ENCODE data around the gene SEC16A. TPM values are rescaled to one million over a fixed set of nuclear protein-coding genes. Genes with fewer than 3 reads are reported as not detected.

The SEC16A gene
- total RNA-seq, 5 donors from 2014 or later (not counting 1 experiment from before 2014, with no cell fraction given), result 76.3 to 99.0 (median 92.4) TPM

GRCh38 chr9:136528716-136529341 lies 46.0 kb upstream of the SEC16A start:
- Mint-ChIP-seq H3K36me3 (no peaks in the 10 kb centered on the region), H3K27ac (peak overlapping the region in 1 of 2 donors; percentile 11), H3K4me1 (peaks cover 35 to 44% (median 36%) of the 10 kb centered on the region in 3 donors), H3K4me3 (no peak overlapping the region), H3K27me3 (no peaks in the 10 kb centered on the region), H3K9me3 (no peaks in the 10 kb centered on the region)
- ChIA-PET CTCF (no interaction called here), POLR2A (no interaction called here)
- Histone ChIP-seq H3K4me3 (ENCODE audit: control insufficient read depth in 1 of 2, extremely low read depth in 1 of 2, low read length in 1 of 2) (no peak overlapping the region), H3K9me3 (no peaks in the 10 kb centered on the region), H3K4me1 (ENCODE audit: control insufficient read depth in 1 of 2, extremely low read depth in 1 of 2, insufficient read depth in 2 of 2, low read length in 2 of 2) (peaks cover 37 to 63% of the 10 kb centered on the region in 2 experiments), H3K36me3 (ENCODE audit: control insufficient read depth in 2 of 2, extremely low read depth in 1 of 2, insufficient read depth in 1 of 2, low read length in 1 of 2) (peaks cover 0 to 14% of the 10 kb centered on the region in 2 donors), H3K27ac (ENCODE audit: low read length) (peak overlapping the region; percentile 28), H3K27me3 (replicated peaks in 1 of 2; ENCODE audit: control insufficient read depth in 2 of 2, extremely low read depth in 1 of 2, insufficient read depth in 2 of 2, low read length in 1 of 2) (no peaks in the 10 kb centered on the region)
- ATAC-seq (replicated peaks in 1 of 4), result no peak
- WGBS (ENCODE audit: insufficient coverage), result 93% methylated on average over 8 of the region's 12 CpGs
- DNase-seq, result no peak

GRCh38 chr9:136527721-136528710 lies 45.2 kb upstream of the SEC16A start:
- DNase-seq (no peak), ATAC-seq (replicated peaks in 1 of 4) (peak in 1 of 4 experiments; percentile 10)
- ChIA-PET POLR2A (no interaction called here), CTCF (no interaction called here)
- Mint-ChIP-seq H3K27ac (no peak overlapping the region), H3K4me1 (peaks cover 27 to 36% (median 29%) of the 10 kb centered on the region in 3 donors), H3K9me3 (no peaks in the 10 kb centered on the region), H3K4me3 (no peak overlapping the region), H3K27me3 (no peaks in the 10 kb centered on the region), H3K36me3 (no peaks in the 10 kb centered on the region)
- H3K4me1 ChIP-seq (ENCODE audit: control insufficient read depth in 1 of 2, extremely low read depth in 1 of 2, insufficient read depth in 2 of 2, low read length in 2 of 2), result peaks cover 32 to 55% of the 10 kb centered on the region in 2 experiments
- peaks cover 3 to 21% of the 10 kb centered on the region in 2 donors for H3K36me3 ChIP-seq (ENCODE audit: control insufficient read depth in 2 of 2, extremely low read depth in 1 of 2, insufficient read depth in 1 of 2, low read length in 1 of 2)
- WGBS (ENCODE audit: insufficient coverage), result 95% methylated on average over 15 of the region's 34 CpGs
- H3K27me3 ChIP-seq (replicated peaks in 1 of 2; ENCODE audit: control insufficient read depth in 2 of 2, extremely low read depth in 1 of 2, insufficient read depth in 2 of 2, low read length in 1 of 2), result no peaks in the 10 kb centered on the region
- H3K9me3 ChIP-seq, result no peaks in the 10 kb centered on the region
- H3K4me3 ChIP-seq (ENCODE audit: control insufficient read depth in 1 of 2, extremely low read depth in 1 of 2, low read length in 1 of 2), result no peak overlapping the region
- H3K27ac ChIP-seq (ENCODE audit: low read length), result peak overlapping the region; percentile 28

DNA sequence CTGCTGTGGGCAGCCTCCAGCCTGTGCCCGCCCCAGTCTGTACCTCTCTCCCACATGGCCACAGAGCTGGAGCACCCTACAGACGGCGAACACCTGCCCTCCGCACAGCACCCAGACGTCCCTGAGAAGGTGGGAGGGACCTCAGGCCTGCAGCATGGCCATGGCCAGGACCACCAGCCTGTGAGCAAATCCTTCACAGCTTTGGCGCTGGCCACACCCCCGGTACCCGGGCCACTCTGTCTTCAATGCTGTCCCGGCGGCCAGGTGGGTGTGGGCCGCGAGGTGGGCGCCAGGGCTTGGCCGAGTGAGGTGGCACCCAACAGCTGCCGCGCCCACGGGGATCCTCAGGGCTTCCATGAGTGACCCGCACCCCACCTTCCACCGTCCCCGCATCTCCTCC lies 44.3 kb upstream of the SEC16A start:
- Histone ChIP-seq H3K27ac (ENCODE audit: low read length) (no peak overlapping the region), H3K4me3 (ENCODE audit: control insufficient read depth in 1 of 2, extremely low read depth in 1 of 2, low read length in 1 of 2) (no peak overlapping the region), H3K27me3 (replicated peaks in 1 of 2; ENCODE audit: control insufficient read depth in 2 of 2, extremely low read depth in 1 of 2, insufficient read depth in 2 of 2, low read length in 1 of 2) (no peaks in the 10 kb centered on the region), H3K36me3 (ENCODE audit: control insufficient read depth in 2 of 2, extremely low read depth in 1 of 2, insufficient read depth in 1 of 2, low read length in 1 of 2) (peaks cover 3 to 27% of the 10 kb centered on the region in 2 donors), H3K9me3 (no peaks in the 10 kb centered on the region), H3K4me1 (ENCODE audit: control insufficient read depth in 1 of 2, extremely low read depth in 1 of 2, insufficient read depth in 2 of 2, low read length in 2 of 2) (peaks cover 26 to 46% of the 10 kb centered on the region in 2 experiments)
- Mint-ChIP-seq H3K27ac (no peak overlapping the region), H3K4me3 (no peak overlapping the region), H3K36me3 (no peaks in the 10 kb centered on the region), H3K27me3 (no peaks in the 10 kb centered on the region), H3K9me3 (no peaks in the 10 kb centered on the region), H3K4me1 (peaks cover 18 to 28% (median 22%) of the 10 kb centered on the region in 3 donors)
- WGBS (ENCODE audit: insufficient coverage), result 83% methylated on average over 5 of the region's 20 CpGs
- DNase-seq (no peak), ATAC-seq (replicated peaks in 1 of 4) (no peak)
- POLR2A ChIA-PET, result no interaction called here
- CTCF ChIA-PET, result interaction anchor here in 1 of 2 donors (0.6 kb wide), 1 partner anchor 53 kb away, joined by 3 read pairs; no protein-coding TSS in a partner anchor

- no peak overlapping the region for H3K4me3 ChIP-seq (ENCODE audit: control insufficient read depth in 1 of 2, extremely low read depth in 1 of 2, low read length in 1 of 2)
- WGBS (ENCODE audit: insufficient coverage), result 92% methylated on average over 22 of the region's 30 CpGs
- CTCF ChIA-PET, result no interaction called here
These were observed 43.8 kb upstream of the SEC16A start for GRCh38 chr9:136526625-136527066.

DNA sequence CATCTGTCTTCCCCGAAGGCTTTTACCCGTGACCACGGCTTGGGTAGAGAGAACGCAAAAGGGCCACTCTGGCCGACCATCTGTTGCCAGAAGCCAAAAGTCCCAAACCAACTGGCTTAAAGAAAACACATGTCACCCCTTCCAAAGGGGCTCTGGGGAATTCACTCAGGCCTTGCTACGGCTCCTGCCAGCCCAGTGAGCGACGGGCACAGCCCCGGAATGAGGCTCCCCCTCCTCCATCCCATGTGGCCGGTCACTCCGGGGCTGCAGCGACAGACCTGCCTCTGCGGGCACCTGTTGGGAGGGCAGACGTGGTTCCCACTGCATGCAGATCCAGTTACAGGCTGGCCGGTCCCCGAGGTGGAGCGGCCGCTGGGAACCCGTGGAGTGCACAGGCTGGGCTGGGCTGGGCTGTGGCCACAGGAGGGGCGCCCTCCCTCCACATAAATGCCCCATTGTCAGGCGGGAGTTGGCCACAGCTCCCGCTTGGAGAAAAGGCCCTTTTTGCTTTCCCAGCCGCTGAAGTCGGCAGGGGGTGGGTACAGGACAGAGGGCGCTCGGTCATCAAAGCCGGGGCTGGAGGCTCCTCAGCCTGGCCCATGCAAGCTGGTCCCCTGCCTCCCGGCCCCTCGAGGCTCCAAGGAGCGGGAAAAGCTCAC lies 43.1 kb upstream of the SEC16A start:
- Mint-ChIP-seq H3K4me3 (no peak overlapping the region), H3K36me3 (no peaks in the 10 kb centered on the region), H3K9me3 (no peaks in the 10 kb centered on the region), H3K27ac (no peak overlapping the region), H3K27me3 (no peaks in the 10 kb centered on the region), H3K4me1 (peaks cover 12 to 19% (median 19%) of the 10 kb centered on the region in 3 donors)
- 87% methylated on average over 24 of the region's 30 CpGs for WGBS (ENCODE audit: insufficient coverage)
- Histone ChIP-seq H3K9me3 (no peaks in the 10 kb centered on the region), H3K4me3 (ENCODE audit: control insufficient read depth in 1 of 2, extremely low read depth in 1 of 2, low read length in 1 of 2) (no peak overlapping the region), H3K36me3 (ENCODE audit: control insufficient read depth in 2 of 2, extremely low read depth in 1 of 2, insufficient read depth in 1 of 2, low read length in 1 of 2) (peaks cover 3 to 30% of the 10 kb centered on the region in 2 donors), H3K4me1 (ENCODE audit: control insufficient read depth in 1 of 2, extremely low read depth in 1 of 2, insufficient read depth in 2 of 2, low read length in 2 of 2) (peaks cover 16 to 34% of the 10 kb centered on the region in 2 experiments), H3K27ac (ENCODE audit: low read length) (no peak overlapping the region), H3K27me3 (replicated peaks in 1 of 2; ENCODE audit: control insufficient read depth in 2 of 2, extremely low read depth in 1 of 2, insufficient read depth in 2 of 2, low read length in 1 of 2) (no peaks in the 10 kb centered on the region)
- ChIA-PET POLR2A (no interaction called here), CTCF (no interaction called here)
- DNase-seq, result no peak
- ATAC-seq (replicated peaks in 1 of 4), result no peak

More at GRCh38 chr9:136526625-136527066, 43.8 kb upstream of the SEC16A start:
- peaks cover 3 to 27% of the 10 kb centered on the region in 2 donors for H3K36me3 ChIP-seq (ENCODE audit: control insufficient read depth in 2 of 2, extremely low read depth in 1 of 2, insufficient read depth in 1 of 2, low read length in 1 of 2)
- H3K27ac ChIP-seq (ENCODE audit: low read length), result no peak overlapping the region
- H3K9me3 ChIP-seq, result no peaks in the 10 kb centered on the region
- POLR2A ChIA-PET, result no interaction called here
- H3K9me3 Mint-ChIP-seq, result no peaks in the 10 kb centered on the region
- H3K4me3 Mint-ChIP-seq, result no peak overlapping the region
- peaks cover 22 to 41% of the 10 kb centered on the region in 2 experiments for H3K4me1 ChIP-seq (ENCODE audit: control insufficient read depth in 1 of 2, extremely low read depth in 1 of 2, insufficient read depth in 2 of 2, low read length in 2 of 2)
- H3K36me3 Mint-ChIP-seq, result no peaks in the 10 kb centered on the region
- H3K27me3 Mint-ChIP-seq, result no peaks in the 10 kb centered on the region
- no peaks in the 10 kb centered on the region for H3K27me3 ChIP-seq (replicated peaks in 1 of 2; ENCODE audit: control insufficient read depth in 2 of 2, extremely low read depth in 1 of 2, insufficient read depth in 2 of 2, low read length in 1 of 2)
- H3K27ac Mint-ChIP-seq, result no peak overlapping the region
- DNase-seq (no peak), ATAC-seq (replicated peaks in 1 of 4) (no peak)
- H3K4me1 Mint-ChIP-seq, result peaks cover 16 to 24% (median 22%) of the 10 kb centered on the region in 3 donors

DNA sequence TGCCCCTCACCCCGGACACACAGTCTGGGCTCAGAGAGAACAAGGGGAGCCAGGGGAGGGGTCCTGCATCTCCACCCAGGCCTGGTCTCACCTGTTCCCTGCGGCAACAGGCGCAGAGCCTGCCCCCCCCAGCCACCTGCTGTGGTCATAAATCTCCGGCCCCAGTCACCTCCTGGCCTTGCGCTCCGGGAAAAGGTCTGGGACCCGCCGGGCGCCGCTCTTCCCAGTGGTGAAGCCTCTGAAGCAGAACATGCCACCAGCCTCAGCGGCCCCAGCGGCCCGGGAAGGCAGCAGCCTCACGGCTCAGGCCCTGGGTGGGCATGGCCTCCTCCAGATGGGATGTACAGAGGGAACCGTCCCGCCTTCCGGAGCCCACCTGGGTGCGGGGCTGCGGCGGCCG lies 42.4 kb upstream of the SEC16A start:
- ChIA-PET POLR2A (no interaction called here), CTCF (no interaction called here)
- 89% methylated on average over 21 of the region's 21 CpGs for WGBS (ENCODE audit: insufficient coverage)
- Histone ChIP-seq H3K27me3 (replicated peaks in 1 of 2; ENCODE audit: control insufficient read depth in 2 of 2, extremely low read depth in 1 of 2, insufficient read depth in 2 of 2, low read length in 1 of 2) (no peaks in the 10 kb centered on the region), H3K4me3 (ENCODE audit: control insufficient read depth in 1 of 2, extremely low read depth in 1 of 2, low read length in 1 of 2) (no peak overlapping the region), H3K27ac (ENCODE audit: low read length) (no peak overlapping the region), H3K9me3 (no peaks in the 10 kb centered on the region), H3K36me3 (ENCODE audit: control insufficient read depth in 2 of 2, extremely low read depth in 1 of 2, insufficient read depth in 1 of 2, low read length in 1 of 2) (peaks cover 5 to 32% of the 10 kb centered on the region in 2 donors), H3K4me1 (ENCODE audit: control insufficient read depth in 1 of 2, extremely low read depth in 1 of 2, insufficient read depth in 2 of 2, low read length in 2 of 2) (peaks cover 10 to 27% of the 10 kb centered on the region in 2 experiments)
- Mint-ChIP-seq H3K27ac (no peak overlapping the region), H3K4me1 (peaks cover 6 to 13% (median 11%) of the 10 kb centered on the region in 3 donors), H3K36me3 (no peaks in the 10 kb centered on the region), H3K27me3 (no peaks in the 10 kb centered on the region), H3K9me3 (no peaks in the 10 kb centered on the region), H3K4me3 (no peak overlapping the region)
- DNase-seq (no peak), ATAC-seq (replicated peaks in 1 of 4) (no peak)
